Neural progenitor cell (in vitro differentiated cells): ENCODE data around the gene CNTN5.

Experiments
- EZH2 ChIP-seq: fragments of 200-600 bp; sonication (generic); IDR thresholded peaks from 2 replicates; pipeline ENCODE4 v1.6.1; 2017; ENCODE audit warnings: antibody characterized with exemption, mild to moderate bottlenecking, moderate library complexity
- EZH2phosphoT487 ChIP-seq: fragments of 200-600 bp; sonication (generic); IDR thresholded peaks from 2 replicates; pipeline ENCODE4 v1.6.1; 2017; ENCODE audit warnings: antibody characterized with exemption
- TF ChIP-seq, protein P1 (sequence below): fragments of 200-600 bp; sonication (generic); IDR thresholded peaks from 2 replicates; pipeline ENCODE4 v1.5.1; 2017; ENCODE audit warnings: antibody characterized with exemption, mild to moderate bottlenecking

DNA sequence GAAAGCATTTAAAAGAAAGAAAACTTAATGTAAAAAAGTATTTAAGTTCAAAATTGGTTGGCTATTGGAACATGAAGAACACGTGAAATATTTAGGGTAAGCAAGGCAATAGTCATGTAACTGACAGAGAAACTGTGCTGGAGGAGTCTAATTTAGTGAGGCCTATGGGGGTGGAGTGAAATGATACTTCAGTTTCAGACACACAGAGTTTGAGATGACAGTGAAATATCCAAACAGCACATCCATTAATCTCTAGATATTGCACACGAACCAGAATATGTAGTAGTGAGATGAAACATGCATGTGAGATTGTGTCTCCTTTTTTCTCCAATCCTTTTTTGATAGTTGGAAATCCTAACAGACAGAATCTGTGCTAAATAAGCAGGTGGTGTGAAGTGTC lies 739.0 kb downstream of the CNTN5 start:
- TF ChIP-seq, protein P1, sequence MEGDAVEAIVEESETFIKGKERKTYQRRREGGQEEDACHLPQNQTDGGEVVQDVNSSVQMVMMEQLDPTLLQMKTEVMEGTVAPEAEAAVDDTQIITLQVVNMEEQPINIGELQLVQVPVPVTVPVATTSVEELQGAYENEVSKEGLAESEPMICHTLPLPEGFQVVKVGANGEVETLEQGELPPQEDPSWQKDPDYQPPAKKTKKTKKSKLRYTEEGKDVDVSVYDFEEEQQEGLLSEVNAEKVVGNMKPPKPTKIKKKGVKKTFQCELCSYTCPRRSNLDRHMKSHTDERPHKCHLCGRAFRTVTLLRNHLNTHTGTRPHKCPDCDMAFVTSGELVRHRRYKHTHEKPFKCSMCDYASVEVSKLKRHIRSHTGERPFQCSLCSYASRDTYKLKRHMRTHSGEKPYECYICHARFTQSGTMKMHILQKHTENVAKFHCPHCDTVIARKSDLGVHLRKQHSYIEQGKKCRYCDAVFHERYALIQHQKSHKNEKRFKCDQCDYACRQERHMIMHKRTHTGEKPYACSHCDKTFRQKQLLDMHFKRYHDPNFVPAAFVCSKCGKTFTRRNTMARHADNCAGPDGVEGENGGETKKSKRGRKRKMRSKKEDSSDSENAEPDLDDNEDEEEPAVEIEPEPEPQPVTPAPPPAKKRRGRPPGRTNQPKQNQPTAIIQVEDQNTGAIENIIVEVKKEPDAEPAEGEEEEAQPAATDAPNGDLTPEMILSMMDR, result no peak
- TF ChIP-seq EZH2 (no peak), EZH2phosphoT487 (no peak)
